NCI-H2171 (cell line): ENCODE measurements around the gene HLF.
A peak's percentile ranks its signal among the peaks of the same experiment; 100 is the strongest.

Experiments
- DNase-seq: peaks from one replicate; lab custom pipeline; 2025; lab: John Stamatoyannopoulos, UW

HLF gene, protein sequence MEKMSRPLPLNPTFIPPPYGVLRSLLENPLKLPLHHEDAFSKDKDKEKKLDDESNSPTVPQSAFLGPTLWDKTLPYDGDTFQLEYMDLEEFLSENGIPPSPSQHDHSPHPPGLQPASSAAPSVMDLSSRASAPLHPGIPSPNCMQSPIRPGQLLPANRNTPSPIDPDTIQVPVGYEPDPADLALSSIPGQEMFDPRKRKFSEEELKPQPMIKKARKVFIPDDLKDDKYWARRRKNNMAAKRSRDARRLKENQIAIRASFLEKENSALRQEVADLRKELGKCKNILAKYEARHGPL

DNA sequence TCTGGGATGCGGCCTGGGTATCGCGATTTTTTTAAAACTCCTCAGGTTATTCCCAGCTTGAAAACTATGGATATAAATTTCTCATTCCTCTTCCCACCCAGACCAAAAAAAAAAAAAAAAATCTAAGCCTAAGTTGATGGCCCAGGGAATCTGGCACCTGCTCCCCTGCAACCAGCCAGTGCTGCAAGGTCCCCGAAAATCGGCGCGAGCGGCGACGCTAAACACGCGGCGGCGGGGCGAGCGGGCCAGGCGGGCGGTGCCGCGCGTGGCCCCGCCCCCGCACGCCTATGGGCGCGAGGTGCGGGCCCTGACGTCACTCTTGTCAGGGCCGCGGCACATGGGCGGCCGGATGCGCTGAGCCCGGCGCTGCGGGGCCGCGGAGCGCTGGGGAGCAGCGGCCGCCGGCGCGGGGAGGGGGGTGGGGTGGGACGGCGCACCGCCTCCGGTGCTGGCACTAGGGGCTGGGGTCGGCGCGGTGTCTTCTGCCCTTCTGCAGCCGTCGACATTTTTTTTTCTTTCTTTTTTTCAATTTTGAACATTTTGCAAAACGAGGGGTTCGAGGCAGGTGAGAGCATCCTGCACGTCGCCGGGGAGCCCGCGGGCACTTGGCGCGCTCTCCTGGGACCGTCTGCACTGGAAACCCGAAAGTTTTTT lies at the start of gene HLF:
HLF (plus strand) TSS at position 316 of the 654 bp plus-strand sequence. CDS start 525 bp downstream, outside the sequence.
- DNase-seq: peak; percentile 91

DNA sequence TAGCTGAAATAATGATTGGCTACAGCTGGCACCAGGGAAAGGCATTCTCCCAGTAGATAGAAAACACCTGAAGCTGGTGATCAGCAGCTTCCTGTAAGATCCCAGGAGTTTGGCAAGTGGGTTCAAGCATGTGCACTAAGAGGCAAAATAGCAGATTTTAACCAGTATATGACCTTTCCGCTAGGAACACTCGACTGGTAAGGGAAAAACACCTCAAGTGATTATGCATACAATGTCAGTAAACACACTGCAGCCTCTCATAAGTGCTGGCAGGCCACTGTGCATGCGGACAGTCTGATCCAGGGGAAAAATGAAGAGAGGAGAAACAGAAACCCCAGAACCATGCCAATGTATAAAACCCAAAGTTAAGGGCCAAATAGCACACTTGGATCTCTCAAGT lies 49.0 kb upstream of the HLF start:
- no peak for DNase-seq

DNA sequence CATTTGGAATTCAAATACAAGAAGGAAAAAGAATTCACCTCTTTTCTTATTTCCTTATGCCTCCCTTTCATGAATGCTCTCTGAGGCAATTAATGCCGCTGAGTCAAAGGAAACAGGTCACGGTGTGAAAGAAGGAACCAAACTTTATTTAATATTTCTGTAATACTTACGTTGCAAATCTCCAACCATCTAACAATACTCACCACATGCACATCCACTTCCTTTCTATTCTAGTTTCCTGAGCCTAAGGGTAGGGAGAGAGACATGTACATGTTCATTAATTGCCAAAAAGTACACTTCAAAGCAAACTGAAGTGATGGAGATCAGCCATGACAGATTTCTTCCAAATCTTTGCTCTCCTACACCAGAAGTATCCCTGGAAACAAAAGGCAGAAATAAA lies 47.9 kb upstream of the HLF start:
- no peak for DNase-seq

DNA sequence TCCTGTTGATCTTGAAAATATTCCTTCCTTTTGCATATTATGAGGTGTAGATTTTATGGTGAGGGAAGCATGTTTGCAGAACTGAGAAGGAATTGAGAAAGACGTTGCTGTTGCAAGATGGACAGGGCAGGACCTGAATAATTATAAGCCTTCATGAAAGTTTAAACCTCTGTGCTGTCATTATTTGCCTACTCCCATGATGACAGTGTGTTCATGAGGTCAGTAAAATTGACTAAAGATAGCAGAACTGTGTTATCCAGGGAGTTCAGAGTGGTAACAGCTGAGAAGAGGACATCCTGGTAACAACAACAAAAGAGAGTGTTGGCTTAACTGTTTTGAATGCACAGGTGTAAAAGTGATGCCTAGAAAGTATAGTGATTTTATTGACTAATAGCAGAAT lies 45.3 kb upstream of the HLF start:
- DNase-seq: no peak

DNA sequence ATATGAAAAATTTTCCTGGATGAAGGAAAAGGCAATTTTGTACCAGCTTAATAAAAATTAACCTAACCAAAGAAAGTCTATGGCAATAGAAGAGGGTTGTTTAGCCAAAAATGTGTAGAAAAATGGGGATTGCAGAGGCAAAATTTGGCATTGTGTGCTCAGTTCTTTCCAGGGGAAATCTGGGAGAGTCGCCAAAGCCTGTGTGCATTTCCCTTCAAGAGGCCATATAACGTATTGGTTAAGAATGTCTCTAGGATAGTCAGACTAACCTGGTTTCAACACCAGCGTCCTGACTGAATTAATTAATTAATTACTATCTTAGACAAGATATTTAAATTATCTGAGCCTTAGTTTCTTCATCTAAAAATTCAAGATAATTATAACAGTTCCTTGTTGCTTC lies 44.8 kb upstream of the HLF start:
- no peak for DNase-seq

DNA sequence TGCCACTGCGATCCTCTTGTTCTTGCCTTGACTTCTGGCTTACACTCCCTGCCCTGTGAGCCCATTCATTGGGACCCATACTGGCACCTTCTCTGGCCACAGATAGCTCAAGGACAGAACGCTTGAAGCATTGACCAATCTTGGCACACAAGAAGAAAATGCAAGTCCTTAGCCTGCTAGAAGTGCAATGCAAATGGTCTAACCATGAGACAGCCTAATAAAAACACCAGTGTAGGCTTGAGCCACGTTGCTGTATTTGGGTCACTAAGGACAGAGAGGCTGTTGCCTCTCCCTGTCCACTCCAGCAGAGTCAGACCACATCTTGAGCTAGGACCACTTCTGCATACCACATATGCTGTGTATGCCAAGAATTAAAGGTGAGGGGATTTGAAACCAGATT lies 41.2 kb upstream of the HLF start:
- DNase-seq: no peak

DNA sequence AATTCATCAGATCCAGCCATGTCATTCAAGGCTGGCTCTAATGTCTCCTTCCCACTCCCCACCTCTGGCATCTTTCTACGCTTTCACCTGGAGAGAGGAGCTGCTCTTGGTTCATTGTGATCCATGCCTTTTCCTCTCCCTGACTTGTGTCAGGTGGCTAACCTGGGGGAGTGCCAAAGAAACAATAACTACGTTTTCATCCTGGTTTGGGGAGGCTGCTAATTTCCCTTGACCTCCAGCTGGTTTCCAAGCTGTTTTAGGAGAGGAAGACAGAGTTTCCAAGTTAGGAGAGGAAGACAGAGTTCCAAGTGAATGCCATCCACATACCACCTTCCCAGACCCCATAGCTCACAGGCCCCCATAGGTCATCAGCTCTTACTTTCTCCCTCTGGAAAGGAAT lies 40.0 kb upstream of the HLF start:
- DNase-seq: no peak

DNA sequence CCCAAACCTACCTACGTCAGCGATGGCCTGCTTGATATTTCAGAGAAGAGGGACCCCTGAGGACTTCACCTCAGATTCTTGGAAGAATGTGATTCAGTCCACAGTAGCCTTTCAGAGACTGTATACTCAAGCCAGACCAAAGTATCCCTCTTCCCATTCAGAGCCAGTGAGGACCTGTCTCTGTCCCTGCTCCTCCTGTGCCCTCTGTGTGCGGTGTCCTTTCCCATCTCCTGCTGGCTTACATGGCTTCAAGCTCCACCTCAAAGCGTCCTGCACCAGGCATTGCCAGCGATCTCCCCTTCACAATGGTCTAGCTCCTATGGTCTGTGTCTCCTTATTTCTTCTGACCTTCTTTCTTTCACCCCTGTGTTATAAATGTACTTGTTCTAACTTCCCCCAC lies 39.5 kb upstream of the HLF start:
- no peak for DNase-seq

DNA sequence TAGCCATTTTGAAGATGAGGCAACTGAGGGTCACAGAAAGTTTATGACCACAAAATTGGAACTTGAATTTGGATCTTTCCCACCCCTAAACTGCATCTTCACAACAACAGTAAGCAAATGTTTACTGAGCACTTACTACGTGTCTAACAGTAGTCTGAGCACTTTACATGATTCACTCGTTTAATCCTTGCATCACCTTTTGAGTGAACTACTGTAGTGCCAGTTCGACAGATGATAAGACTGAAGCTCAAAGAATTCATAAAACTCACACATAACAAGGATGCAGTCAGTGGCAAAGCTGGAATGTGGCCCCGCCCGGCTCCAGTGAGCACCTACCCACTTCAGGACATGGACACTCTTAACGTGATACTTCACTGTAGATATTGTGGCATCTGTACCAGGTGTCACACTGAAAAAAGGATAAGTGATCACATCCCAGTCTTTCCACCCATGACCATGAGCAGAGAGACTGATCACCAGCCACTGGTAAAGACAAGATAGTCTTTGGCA lies 36.0 kb upstream of the HLF start:
- no peak for DNase-seq

DNA sequence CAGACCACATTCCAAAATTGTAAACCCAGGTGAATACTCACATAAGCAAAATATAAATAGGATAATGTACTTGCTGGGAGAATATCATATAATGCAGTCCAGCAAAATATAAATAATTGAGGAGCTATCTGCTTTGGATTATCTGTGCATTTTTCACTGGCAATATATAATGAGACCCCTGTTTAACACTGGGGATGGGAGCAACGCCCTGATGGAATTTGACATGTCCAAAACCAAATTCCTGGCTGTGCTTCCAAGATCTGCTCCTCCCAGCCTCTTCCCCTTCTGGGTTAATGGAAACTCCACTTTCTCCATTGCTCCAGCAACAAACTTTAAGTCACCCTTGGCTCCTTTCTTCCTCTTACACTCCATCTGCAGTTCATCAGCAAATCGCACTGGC lies 35.5 kb upstream of the HLF start:
- no peak for DNase-seq

DNA sequence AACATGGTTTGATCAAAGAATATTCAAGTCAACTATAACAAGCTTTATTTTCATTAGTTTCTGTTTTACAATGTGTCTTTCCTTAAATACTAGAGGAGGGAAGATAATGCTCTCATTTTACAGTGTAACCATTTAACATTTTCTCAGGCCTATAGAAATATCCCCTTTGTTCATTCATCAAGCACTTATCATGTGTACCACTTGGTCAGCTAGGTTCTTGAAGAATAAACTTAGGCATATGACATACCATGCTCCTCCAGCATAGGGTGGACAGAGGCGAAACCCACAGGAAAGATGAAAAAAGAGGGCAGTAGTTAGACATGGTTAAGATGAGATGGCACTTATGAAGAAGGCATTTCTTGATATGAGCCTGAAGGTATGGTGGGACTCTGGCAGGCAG lies 34.0 kb upstream of the HLF start:
- DNase-seq: no peak

DNA sequence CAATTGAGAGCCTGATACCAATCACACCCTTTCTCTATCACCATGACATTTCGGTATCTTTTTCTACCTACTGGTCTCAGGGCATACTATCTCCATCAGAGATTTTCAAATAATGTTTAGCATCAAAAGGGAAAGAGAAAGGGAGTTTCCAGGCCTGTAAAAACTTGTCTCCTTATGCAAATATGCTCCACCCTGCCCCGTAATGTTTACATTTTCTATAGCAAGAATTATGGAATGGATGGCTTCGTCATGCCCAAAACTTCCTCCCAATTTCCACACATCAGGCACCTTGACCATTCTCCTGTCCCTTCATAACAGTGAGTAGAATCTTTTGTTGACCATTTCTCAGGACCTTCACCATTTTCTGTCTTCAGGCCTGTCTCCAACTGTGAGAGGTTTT lies 30.9 kb upstream of the HLF start:
- no peak for DNase-seq

DNA sequence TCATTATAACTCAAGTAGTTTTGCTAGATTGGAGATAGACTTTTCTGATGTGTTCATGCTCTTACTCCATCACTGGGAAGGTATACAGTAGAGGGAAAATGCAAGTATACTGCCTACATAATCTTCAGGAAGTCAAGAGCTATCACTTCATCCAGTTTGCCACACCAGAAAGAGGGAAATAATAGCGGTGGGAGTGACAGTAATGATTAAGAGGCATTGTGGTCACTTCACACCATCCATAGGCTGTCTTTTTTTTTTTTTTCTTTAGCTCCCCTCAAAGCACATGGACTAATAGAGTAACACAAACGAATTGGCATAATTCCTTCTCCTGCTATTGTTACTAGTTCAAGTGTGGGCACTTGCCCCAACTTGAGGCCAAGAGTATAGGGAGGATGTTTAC lies 28.4 kb upstream of the HLF start:
- DNase-seq: no peak

DNA sequence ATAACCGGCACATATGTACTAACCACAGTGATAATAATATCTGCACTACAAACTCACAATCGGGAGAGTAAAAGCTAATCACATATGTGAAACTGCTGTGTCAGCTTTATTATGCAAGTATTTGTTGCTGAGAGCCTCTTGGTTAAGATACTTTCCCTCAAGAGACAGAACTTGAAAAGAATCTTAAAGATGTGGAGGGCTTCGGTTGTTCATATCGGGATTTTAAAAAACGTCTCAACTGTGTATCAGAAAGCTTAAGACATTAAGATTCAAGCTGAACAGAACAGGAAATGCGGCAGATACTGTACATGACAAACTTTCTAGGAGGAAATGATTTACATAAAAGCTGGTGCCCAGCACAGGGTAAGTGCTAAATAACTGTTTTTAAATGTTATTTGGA lies 27.5 kb upstream of the HLF start:
- DNase-seq: no peak

DNA sequence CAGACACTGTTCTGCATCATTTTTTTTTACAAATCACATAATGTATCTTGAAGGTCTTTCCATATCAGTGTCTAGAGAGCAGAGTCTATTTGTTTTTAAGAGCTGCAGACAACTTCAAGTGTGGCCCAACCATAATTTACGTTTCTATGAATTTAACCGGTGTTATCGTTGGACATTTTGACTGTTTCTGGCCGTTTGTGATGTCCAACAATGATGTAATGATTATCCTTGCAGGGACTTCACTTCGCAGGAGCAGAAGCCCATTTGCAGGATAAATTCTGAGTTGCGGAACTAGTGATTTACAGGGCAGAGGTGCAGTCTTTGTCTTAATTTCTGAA lies 26.9 kb upstream of the HLF start:
- no peak for DNase-seq

DNA sequence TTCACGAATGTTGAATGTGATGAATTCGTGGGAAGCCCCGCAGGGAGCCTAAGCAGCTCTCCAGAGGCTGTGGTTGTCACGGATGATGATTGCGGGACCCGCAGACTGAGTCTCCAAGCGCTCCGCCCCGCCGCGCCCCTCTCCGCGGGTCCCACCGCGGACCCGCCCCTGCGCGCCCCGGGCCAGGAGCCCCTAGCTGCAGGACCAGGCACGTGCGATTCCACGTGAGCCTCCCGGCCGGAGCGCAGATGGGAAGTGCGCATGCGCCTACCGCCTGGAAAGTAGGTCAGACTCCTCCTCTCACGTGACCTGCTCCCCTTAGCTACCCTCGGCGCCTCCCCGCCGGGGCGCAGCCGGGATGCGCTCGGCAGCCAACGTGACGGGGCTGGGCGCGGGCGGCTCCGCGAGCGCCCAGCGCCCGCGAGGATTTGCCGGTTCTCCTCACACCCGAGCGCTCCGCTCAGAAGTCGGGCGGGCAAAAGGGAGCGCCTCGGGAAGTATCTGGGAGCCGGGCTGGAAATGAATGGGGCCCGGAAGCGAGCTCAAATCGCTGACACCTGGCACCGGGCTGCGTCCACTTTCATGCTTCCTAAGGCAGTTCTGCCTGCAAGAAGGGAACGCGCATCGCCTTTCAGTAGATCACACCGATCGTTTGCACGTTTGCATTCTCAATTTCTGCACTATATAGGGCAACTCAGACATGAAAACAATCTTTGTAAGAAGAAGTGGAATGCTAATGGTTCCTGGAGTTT lies 26.4 kb upstream of the HLF start:
- peak; percentile 94 for DNase-seq

DNA sequence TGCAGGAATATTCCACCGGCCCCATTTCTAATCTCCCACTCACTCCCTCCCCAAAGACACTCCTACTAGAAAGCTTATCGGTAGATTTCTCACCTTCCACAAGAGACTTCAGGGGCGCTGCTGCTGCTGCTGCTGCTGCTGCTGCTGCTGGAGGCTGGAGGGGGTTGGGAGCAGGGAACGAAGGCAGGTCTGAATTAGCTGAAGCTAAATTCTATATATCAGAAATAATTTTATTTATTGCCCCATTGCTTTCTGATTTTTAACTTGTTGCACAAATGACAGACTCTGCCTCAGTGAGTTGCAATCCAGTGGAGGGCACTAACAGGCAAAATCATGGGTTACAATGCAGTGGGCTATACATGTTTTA lies 25.8 kb upstream of the HLF start:
- peak; percentile 60 for DNase-seq

DNA sequence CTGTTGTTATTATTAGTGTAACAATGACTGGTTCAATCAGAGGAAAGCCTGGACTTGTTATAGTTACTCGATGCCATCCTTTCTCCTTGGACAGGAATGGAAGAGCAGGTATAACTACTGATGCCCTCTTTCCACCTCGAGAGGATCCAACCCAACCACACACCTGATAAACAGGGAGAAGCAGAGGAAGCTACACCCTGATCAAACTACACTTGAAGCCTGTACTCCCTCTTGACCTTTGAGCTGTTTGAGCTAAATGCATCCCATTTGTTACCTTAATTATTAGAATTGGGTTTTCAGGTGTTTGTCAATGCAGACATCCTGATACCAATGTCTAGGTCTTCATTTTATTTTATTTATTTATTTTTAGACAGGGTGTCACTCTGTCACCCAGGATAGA lies 23.7 kb upstream of the HLF start:
- DNase-seq: no peak

DNA sequence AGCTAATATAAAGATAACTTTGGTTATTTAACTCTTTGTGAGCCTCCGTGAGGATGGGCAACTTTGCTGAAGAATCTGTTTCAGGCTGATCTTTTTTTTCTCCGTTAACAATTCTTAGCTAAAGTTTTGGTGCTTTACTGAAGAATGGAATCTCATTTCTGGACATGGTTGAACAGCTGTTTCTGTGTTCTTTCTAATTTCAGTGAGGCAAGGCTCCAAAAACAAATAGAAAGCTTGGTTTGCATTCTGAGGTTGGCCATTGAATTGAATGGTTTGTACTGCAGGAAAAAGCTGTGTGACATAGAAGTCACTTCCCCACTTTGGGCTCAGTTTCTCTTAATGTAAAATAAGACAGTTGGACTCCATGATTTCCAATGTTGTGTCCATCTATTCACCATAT lies 22.3 kb upstream of the HLF start:
- DNase-seq: no peak

DNA sequence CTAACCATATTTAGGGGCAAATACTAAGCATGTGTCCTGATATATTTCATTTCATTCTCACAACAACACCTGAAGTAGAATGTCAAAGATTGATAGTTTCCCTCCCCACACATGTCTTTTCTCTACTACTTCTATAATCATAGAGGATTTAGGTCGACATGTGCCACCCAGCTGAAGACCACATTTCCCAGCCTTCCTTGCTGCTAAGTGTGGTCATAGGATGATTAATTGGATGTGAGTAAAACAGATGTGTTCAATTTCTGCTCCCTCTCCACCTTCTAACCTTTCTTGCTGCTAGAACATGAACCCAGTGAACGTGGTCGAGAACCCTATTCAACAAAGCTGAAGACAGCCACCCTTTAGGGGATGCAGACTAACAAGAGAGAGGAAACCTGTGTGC lies 18.8 kb upstream of the HLF start:
- DNase-seq: no peak

DNA sequence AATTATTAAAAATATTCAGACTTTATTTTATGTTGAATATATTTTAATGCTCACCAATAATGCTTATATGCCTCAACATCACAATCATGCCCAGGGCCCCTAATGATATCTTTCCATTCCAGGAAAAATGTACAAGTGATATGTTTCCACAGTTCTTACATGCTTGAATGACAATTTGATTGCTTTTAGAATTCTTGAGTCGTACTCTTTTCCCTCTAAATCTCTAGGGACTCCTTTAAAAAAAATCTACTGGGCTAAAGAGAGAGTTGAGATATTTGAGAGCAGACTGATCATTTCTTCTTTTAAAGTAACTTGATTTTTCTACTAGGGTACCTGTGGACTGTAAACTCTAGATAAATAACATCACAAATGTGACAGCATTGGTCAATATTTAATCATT lies 18.2 kb upstream of the HLF start:
- DNase-seq: peak; percentile 8

DNA sequence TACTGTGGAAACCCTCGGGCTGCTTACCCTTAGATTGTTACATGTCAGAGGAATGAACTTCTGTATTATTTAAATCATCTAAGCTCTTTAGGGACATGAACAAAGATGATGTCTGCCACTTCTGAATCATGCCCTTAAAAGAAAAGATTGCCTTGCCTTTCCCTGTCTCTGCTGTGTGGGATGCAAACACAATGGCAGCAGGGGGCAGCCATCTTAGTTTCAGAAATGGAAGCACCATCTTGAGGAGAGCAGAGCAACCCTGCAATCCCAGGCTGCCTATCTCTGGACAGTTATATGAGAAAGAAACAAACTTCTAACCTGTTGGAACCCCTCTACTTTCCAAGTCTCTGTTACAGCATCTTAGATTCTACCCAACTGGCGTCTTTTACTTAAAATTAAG lies 16.7 kb upstream of the HLF start:
- no peak for DNase-seq

DNA sequence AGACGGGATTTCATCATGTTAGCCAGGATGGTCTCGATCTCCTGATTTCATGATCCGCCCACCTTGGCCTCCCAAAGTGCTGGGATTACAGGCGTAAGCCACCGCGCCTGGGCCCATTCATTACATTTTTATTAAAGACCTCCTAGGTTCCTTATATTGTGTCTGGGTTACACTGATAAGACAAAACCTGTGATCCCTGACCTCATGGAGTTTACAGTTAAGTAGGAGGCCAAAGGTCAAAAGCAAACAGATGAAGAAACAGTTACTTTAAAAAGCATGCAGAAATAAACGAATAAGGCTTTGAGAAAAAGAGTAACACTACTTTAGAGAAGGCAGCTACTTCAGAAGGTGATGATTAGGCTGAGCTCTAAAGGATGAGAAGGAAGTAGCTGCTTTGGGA lies 14.9 kb upstream of the HLF start:
- DNase-seq: no peak
